ENCODE data around the gene RAD9A.

- TF ChIP-seq MAX (IDR thresholded peaks at IDR 0.05; ENCODE audit: low read depth, low read length): peak; percentile 39; the same call in 1 of the 2 replicates
- no peak for TF ChIP-seq CTCF (IDR thresholded peaks at IDR 0.05; ENCODE audit: low read depth, low read length)
- no peak for TF ChIP-seq POLR2A (IDR thresholded peaks at IDR 0.05; ENCODE audit: extremely low read depth, insufficient read length)
Measured at GRCh38 chr11:67370351-67371076, 21.3 kb upstream of the RAD9A start.

Measured in NB4 (cell line).